CD4-positive, alpha-beta T cell treated with Interleukin-10 for 1 hour (primary cell): ENCODE data around the gene TPPP.

Experiments
- DNase-seq: peaks from one replicate; pipeline ENCODE4 v3.0.0-alpha.2; 2020

The TPPP gene

DNA sequence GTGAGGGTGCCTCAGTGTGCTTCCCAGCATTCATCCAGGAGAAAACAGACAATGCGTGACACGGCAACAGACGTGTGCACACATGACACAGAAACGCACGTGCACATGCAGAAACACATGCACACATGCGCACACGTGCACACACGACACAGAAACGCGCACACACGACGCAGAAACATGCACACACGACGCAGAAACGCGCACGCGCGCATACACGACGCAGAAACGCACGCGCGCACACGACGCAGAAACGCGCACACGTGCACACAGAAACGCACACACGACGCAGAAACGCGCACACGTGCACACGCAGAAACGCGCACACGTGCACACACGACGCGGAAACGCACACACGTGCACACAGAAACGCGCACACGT is 16.5 kb downstream of the TPPP start:
- DNase-seq: no peak

DNA sequence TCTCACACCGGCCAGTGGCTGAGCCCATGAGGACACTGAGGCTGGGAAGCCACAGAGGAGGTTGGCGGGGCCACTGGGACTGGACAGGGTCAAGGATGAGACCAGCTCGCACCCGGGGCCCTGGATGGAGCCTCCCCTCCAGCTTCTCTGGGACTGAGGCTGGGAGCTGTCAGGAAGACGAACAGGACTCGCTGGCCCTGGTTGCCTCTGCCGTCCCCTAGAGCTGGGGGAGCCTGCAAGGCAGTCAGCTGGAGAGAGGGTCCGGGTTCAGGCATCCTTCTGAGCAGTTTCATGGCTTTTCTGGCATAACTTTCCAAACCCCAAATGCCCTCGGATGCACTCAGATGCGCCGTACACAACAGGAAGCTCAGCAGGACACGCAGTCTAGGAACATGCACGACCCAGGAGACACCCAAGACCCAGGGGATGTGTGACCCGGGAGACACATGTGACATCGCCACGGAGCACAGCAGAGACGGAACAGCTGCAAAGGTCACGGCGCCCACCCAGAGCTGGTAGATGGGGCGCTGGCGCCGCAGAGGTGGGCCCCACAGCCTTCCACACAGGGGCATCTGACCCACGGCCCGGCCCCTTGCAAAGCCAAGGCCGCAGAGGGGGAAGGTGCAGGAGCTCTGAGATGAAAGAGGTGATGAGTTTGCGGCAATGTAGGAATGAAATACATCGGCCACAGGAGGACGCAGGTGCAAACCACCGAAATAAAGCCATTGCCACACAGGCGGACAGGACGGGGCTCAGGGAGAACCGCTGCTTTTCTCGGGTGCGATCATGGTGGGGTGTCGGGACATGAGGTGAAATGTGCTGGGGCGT is 17.1 kb downstream of the TPPP start:
- DNase-seq: no peak

DNA sequence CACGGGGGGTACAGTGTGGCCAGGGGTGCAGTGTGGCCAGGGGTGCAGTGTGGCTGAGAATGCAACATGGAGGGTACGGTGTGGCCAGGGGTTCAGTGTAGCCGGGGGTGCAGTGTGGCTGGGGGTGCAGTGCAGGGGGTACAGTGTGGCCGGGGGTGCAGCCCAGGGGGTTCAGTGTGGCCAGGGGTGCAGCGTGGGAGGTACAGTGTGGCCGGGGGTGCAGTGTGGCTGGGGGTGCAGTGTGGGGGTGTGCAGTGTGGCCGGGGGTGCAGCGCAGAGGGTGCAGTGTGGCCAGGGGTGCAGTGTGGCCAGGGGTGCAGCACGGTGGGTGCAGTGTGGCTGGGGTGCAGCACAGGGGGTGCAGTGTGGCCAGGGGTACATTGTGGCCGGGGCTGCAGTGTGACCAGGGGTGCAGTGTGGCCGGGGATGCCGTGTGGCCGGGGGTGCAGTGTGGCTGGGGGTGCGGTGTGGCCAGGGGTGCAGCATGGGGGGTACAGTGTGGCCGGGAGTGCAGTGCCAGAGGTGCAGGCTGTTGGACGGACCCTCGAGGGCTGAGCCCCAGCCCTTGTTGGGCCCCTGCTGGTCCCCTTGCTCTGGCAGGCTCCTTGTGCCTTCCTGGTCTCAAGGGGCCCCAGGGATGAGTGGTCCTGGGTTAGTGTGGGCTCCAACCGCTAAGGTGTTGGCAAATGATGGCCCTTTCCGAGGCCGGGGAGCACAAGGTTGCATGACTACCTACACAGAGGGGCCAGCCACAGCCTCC is 17.9 kb downstream of the TPPP start:
- no peak for DNase-seq

DNA sequence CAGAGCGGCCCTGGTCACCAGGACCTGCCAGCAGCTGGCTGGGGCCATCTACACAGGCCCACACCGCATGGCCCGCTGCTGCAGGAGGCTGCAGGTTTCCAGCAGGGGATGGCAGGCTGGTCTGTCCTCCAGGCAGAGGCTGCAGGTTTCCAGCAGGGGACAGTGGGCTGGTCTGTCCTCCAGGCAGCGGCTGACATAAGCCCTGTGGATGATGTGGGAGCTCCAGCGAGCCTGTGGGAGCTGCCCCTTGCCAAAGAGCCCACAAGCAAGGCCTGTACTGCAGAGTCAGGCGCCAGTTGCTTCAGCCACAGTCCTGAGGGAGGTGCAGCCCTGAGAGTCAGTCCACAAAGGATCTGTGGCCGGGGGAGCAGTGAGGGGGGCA is 18.5 kb downstream of the TPPP start:
- DNase-seq: no peak

DNA sequence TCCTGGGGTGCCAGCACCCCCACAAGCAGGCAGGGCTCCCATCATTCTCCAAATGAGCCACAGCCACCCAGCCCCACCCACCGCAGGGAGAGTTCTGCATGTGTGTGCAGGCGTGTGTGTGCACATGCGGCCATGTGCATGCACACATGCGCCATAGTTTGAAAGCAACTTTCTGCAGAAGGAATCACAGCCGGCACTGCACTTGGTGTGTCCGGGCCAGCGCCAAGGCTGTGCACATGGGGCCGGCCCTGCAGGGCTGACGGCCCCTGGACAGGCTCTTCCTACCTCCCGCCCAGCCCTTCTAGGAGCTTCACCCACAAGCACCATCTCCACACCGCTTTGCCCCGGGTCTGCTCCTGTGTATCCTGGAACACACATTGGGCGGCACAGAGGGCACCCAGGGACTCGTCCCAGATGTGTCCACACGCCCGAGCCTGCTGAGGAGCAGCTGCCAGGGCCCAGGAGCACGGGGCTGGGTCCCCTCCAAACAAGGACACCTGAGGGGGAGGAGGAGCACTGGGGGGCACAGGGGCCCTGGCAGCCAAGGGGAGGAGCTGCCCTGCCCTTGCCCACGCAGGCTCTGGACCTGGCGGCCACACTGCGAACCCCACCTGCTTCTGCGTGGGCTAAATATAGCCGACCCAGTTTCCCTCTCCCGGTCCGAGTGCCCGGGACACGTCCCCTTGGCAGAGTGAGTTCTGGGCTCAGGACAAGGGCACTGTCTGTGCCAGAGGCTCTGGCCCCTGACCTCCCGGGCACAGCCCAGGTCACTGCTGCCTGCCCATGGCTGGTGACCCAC is 19.1 kb downstream of the TPPP start:
- no peak for DNase-seq

DNA sequence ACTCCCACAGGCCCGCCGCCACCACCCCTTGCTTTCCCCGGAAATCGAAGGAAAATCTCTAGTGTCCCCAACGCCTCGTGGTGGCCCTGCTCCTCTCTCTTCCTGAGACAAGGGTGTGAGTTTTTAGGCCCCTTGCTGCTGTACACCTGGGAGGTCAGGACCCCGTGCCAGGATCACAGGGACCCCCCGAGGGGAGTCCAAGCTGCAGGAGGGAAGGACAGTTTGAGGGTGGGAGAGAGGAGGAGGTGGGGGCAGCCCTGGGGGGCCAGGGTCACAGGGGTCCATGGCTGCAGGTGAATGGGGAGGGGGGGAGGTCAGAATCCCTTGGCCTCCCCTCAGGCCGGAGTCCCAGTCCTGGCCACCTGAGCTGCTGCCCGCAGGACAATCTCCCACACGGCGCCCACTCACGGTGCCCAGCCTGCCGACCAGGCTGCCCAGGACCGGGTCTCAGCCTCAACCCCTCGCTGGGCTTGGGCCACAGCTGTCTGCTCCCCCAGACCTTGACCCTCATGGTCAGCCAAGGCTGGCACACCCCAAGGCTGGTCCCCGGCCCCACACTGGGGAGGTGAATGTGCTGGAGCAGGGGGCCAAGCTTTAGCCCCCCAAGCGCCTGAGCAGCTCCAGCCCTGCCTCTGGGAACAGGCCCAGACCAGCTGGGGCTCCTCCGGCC is 19.9 kb downstream of the TPPP start:
- no peak for DNase-seq

DNA sequence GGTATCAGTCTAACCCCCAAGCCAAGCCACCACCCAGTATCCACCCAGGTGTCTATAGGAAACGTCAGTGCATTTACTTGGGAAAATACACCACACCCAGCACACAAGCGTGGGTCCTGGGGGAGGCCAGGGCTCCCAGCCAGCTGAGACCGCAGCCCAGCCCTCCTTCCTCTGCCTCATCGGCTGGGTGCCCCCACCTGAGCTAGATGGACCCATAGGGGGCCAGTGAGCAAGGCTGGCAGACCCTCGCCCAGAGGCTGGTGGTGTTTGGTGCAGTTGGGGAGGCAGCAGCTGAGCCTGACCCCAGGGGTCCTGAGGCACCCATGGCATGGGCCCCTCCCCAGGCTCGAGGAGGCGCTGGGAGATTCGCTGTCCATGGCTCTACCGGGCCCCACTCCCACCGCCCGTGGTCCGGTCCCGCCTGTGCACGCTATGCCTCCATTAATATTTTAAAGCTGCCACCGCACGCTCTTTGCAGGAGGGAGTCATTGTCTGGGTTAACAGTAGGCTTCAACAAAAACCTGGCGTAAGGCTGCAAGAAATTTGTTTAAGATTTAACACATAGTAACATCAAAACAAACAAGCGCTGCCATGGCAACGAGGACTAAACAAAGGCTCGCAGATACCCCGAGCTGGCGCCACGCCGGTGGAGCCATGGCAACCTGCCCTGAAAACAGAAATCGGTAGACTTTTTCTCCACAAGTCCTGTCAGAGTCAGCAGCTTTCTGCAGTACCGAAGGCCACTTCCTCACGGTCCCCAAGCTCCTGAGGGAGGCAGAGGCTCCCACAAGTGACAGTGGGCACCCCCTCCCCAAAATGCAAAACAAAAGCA is 20.6 kb downstream of the TPPP start:
- peak; percentile 89 for DNase-seq

DNA sequence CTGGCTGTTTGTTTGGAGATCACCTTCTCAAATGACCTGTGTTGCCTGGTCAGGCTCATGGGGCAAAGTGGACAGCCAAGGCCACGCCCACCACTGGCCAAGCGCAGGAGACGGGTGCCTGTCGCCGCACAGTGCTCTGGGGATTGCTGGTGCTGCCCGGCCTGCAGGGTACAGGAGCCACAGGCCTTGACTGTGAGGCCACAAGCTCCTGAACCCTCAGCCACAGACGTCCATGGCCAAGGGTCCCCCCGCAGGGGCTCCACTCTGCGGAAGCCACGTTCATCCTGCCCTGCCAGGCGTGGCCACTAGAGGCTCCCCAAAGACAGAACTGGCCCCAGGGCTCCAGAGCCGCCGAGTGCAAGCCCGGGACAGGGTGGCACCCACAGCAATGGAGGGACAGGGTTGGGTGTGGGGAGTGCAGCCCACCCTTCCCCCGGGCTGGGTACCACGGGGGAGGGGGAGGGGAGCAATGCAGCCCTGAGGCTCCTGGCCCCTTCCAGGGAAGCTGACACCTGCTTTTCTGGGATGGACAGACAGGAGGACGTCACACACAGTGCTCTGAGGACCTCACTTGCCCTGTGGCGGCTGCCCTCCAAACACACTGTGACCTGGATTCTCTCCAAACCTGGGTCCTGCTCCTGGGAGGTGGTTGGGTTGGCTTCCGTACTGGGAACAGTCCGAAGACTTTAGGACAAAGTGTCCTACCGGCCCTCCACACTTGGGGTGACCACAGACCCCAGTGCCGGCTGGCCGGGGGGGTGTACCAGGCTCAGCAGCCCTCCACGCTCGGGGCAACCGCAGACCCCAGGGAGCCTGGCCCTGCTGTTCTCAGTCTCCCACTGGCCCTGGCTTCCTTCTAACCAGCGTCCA is 21.5 kb downstream of the TPPP start:
- DNase-seq: peak; percentile 77

DNA sequence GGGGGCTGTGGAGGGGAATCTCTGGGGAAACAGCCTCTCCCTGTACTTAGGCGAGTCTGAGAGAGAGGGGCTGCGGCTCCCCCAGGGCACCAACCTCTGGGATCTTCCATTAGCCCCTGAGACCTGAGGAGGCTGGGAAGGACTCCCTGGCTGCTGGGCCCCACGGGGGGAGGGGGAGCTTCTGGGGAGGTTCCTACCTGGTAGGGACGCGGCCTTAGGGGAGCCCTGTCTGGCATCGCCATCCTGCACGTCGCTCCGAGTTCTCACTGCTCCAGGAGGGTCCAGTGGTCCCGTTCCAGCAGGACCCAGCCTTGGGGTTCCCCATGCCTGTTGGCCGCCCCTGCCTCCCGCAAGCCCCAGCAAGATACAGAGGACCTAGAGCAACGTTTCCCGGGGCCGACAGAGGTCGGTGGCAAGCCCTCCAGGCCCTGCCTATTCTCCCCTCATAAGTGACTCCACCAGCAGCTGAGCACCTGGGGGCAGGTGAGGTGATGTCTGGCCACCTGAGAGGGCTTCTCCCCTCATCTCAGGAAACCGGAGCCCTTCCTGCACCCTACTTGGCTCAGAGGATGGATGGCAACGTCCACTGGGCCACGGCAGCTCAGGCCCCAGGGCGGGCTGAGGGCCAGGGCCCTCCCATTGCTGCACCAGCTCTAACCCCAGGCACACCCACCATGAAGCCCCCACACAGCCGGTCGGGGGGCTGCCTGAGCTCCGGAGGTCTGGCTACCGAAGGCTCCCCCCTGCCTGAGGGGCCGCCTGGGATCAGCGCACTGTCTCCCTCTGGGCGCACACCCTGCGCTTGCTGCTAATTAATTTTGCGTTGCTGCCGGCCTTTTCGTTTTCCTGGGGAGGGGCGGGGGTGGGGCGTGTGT is 22.5 kb downstream of the TPPP start:
- DNase-seq: no peak

DNA sequence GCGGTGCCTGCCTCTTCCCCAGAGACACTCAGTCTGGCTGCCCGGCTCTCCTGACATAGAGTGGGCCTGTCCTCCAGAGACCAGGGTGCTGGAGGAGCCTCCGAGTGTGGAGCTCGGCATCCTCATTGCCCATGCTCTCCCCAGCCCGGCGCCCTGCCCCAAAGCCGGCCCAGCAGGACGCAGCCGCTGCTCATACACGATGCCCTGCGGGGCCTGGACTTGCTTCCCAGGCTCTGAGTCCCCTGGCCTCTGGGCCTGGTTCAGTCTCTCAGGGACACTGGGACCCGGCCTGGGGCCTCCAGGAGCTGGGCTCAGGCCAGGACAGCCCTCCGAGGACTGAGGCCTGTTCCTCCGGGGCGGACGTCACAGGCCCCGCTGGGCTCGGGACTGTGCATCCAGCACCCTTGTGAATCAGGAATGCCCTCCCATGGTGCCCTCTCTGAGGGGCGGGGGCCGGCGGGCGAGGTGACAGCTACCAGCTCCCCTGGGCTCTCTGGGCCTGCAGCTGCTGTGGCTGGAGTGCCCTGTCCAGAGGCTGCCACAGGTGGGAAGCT is 23.2 kb downstream of the TPPP start:
- DNase-seq: no peak

DNA sequence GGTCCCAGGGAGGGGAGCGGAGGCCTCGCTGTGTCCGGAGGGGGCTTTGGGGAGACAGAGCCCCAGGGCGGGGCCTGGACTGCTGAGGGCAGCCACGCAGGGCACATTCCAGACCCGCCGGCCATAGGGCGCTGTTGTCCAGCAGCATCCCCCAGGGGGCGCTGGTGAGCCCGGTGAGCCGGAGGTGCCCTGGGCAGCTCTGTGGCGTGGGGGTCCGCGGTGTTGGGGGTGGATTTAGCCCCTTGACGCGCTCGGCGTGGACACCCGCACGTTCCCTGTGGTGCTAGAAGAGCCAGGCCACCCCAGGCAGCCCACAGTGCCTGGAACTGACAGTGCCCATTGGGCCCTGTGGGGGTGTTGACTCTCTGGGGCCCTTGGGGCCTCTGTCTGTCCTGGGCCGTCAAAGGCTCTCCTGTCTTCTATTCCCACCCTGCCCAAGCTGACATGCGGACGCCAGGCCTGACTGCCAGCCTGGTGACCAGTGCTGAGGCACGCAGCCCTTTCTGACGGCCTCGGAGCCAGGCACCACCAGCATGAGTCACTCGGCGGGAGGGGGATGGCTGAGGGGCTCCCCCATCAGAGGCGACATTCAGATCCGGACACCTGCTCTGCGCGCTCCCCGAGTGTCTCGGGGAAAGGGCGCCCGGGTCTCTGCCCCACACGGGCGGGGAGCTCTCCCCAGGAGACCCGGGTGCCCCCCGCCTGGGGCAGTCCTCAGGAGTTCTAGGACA is 23.9 kb downstream of the TPPP start:
- DNase-seq: peak; percentile 51

DNA sequence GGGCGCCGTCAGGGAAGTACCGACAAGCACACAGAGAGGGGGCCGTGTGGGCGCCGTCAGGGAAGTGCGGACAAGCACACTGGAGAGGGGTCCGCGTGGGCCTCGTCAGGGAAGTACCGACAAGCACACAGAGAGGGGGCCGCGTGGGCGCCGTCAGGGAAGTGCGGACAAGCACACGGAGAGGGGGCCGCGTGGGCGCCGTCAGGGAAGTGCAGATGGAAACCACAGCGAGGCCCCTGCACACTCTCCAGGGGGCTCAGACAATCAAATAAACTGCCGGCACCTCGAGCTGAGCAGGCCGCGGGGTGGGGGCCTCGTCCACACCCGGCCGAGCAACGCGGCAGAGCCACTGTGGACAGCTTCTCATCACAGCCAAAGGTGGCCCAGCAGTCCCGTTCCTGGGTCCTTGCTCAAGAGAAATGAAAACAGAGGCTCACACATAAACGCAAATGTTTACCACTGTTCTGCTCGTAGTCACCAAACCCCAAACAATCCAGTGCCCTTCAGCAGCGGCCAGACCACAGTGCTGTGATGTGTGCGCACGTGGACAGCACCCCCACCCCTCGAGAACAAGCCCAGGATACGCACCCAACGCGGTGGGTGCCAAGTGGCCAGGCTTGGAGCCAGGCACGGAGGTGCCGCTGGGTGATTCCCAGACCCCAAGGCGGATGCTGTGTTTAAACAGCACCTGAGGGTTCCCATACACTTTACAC is 24.7 kb downstream of the TPPP start:
- DNase-seq: no peak

DNA sequence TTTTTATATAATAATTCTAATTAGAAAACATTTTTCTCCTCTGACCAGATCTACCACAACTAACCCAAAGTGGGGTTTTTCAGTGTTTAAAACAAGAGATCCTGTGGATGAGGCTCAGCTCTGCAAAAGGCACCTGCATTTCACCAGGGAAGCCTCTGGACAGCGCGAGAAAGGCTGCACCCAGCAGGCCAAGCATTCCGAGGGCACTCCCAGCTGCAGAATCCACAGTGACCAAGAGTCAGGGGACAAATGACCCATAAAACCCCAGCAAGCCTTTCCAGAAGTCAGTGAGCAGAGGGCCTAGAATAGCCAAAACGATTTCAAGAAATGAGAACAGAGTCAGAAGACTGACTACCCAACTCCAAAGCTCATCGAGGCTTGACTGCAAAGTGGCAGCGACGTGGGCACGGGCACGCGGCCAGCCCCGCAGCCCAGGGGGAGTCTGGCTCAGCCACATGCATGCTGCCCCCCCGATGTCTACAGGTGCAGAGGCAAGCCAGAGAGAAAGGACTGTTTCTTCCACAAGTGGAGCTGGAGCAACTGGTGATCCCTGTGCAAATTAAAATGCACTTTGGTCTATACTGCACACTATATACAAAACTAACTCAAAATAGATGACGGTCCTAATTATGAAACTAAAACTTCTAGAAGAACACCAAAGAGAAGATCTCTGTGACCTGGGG is 26.2 kb downstream of the TPPP start:
- no peak for DNase-seq

DNA sequence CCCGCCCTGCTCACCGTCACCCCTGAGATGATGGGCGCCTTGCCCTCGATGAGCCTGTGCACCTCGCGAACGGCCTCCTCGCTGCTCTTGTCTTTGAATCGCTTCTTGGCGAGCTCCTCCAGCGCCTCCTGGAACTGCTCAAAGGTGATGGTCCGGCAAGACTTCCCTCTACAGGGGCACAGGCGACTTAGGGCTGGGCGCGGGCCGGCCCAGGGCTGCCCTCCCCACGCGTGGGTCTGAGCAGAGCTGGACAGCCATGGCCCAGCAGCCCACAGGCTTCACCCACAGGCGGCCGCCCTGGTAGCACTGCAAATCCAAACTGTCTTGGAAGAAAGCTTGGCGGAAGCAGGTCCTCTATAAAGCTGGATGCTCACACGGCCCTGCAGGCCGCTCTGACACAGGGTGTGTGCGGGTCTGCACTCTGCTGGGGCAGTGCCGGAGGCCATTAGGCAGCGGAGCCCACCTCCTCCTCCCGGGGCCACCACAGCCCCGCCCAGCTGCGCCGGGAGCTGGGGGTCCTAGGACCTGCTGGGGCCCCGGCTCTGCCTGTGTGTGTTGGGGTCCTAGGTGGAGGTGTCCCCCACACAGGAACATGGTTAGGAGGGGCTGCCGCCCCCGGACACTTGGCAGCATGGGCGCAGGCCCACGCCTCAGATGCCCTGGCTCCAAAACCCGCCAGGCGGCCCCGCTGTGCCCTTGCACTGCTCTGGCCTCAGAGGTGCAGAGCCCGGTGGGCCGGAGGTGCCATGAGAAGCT is 27.0 kb downstream of the TPPP start:
- DNase-seq: no peak

DNA sequence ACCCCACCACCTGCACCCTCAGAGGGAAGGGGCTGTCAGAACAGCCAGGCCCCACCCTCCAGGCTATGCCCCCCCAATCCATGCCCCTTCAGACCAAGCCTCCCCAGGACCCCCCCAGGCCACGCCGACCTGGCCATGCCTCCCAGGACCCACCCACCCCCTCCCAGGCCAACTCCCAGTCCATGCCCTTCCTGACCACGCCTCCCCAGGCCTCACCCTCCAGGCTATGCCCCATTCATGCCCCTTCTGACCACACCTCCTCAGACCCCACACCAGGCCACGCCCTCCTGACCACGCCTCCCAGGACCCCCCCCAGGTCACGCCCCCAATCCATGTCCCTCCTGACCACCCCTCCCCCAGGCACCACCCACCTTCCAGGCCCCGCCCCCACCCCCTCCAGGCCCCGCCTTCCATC is 27.6 kb downstream of the TPPP start:
- DNase-seq: no peak

DNA sequence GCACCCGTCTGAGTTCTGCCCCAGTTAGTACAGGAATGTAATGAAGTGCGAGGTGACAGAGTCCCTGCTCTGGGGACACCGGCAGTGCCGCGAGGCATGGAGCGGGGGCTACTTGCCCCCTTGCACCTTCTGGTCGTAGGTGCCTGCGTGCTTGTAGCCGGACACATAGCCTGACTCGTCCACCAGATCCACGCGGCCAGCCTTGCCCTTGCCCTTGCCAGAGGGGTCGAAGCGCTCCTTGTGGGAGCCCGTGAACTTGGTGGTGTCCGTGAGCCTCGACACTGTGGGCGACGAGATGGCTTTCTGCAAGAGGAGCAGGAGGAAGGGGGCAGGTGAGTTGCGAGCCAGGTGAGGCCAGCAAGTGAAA is 28.2 kb downstream of the TPPP start:
- no peak for DNase-seq
